22Rv1 (cell line): Measurements from ENCODE around the gene NDE1.
"Not testable (repeated sequence)": the region's sequence is repeated elsewhere in the genome, so short reads cannot be mapped to it uniquely, and the experiment has no call there.

Experiments
- CTCF ChIP-seq: fragments of 450-650 bp; IDR thresholded peaks from 2 replicates; pipeline ENCODE4 v1.5.1; 2017; ENCODE audit warnings: mild to moderate bottlenecking
- ZFX ChIP-seq: fragments of 450-650 bp; IDR thresholded peaks from 2 replicates; pipeline ENCODE4 v1.6.1; 2017; ENCODE audit warnings: antibody characterized with exemption, borderline replicate concordance

GRCh38 chr16:15672127-15672513, 22.1 kb downstream of the NDE1 start:
- not testable (repeated sequence) for TF ChIP-seq CTCF, ZFX
